ENCODE data around the gene IFI35. TPM values are rescaled to one million over a fixed set of nuclear protein-coding genes. Genes with fewer than 3 reads are reported as not detected.

The IFI35 gene
- total and polyA plus RNA-seq, 2 of the 8 experiments (the other 6 are each of a cell fraction or from before 2014, with no cell fraction given): 2.5 to 4.7 TPM

DNA sequence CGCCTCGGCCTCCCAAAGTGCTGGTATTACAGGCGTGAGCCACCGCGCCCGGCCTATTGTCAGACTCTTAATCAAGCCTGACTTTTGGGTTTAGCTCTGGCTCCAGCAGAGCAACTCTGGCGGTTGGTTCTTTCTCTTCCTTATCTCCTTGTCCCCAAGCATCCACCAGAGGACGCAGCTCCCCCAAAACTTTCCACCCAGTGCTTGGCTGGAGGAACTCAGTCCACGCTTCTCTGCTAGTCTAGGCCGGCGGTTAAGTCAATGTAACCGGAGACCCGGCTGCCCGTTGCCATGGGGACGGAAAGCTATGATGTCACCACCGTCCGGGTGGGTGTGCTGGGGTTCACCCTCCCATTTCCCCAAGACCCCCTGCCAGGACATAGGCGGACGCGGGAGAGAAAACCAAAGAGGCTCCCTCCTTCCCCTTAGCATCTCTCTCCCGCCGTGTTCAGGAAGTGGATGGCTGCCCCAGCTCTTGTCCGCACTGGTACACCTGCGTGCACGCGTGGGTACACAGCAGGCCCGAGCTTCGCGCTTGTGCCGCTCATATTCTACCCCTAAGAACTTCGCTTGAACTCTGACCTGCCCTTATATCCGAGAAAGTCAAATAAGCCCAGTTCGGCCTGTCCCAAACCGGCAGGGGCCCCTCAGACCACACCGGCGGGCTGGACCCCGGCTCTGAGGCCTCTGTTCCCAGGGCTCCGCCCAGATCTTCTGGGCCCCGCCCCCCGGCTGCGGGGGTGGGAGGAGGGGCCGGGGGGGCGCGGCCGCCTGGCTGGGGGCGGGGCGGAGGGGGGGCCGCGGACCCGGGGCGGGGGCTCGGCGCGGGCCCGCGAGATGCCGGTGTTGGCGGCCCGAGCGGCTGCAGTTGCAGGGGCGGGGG is 18.1 kb downstream of the IFI35 start, which contains the start of gene RND2:
Gene RND2 (plus strand): TSS at position 825 of the 883 bp plus-strand sequence. CDS start 117 bp downstream, outside the sequence.
- Histone ChIP-seq H3K36me3 (ENCODE audit: control insufficient read depth in 2 of 4, insufficient read depth in 4 of 4, low read length in 3 of 4) (peaks cover 0 to 20% (median 4%) of the 10 kb centered on the region in 4 experiments; a peak in 2 of 8 replicates), H3K79me2 (ENCODE audit: control insufficient read depth in 1 of 2, insufficient read depth in 2 of 2, low read length in 2 of 2) (peaks cover 0 to 21% of the 10 kb centered on the region in 2 experiments; a peak in 3 of 4 replicates), H3K14ac (ENCODE audit: insufficient read length) (peak within 1 kb of the TSS; percentile 33), H3K4me2 (ENCODE audit: insufficient read depth in 1 of 2, low read depth in 2 of 2, low read length in 2 of 2) (peak within 1 kb of the TSS; percentile 64 to 99), H3K4me3 (ENCODE audit: extremely low read depth in 1 of 4, insufficient read depth in 2 of 4, low read depth in 3 of 4, low read length in 4 of 4) (peak within 1 kb of the TSS; percentile 58 to 93 (median 84)), H3K27ac (ENCODE audit: low read depth, low read length) (peak within 1 kb of the TSS; percentile 91), H3K9ac (replicated peaks in 1 of 4; ENCODE audit: extremely low read depth in 1 of 4, low read depth in 3 of 4, low read length in 3 of 4) (peak within 1 kb of the TSS in 3 of 4 experiments; percentile 47 to 82 (median 81); a peak in 6 of 7 replicates), H3K27me3 (replicated peaks in 1 of 4; ENCODE audit: control insufficient read depth in 3 of 4, extremely low read depth in 1 of 4, insufficient read depth in 3 of 4, low read length in 3 of 4) (no peaks in the 10 kb centered on the region), H3K18ac (ENCODE audit: extremely low read depth, low read length) (peak within 1 kb of the TSS; percentile 90), H3K56ac (replicated peaks; ENCODE audit: insufficient read length, low read depth, low read length) (peak within 1 kb of the TSS; percentile 84), H2BK15ac (ENCODE audit: low read length) (0 out of 2 replicates have a peak within 1 kb of the TSS, but pooled peaks have one; percentile 92), H4K20me1 (replicated peaks in 1 of 2; ENCODE audit: control insufficient read depth in 1 of 2, insufficient read depth in 2 of 2, low read length in 2 of 2) (no peaks in the 10 kb centered on the region), H3K4ac (replicated peaks; ENCODE audit: insufficient read length, low read depth, low read length) (no peak within 1 kb of the TSS), H2BK120ac (replicated peaks; ENCODE audit: low read depth, low read length) (no peak within 1 kb of the TSS), H2BK12ac (ENCODE audit: low read depth, low read length) (peak within 1 kb of the TSS; percentile 97; the same call in 1 of the 2 replicates), H3K9me3 (ENCODE audit: insufficient read depth in 2 of 2, low read depth in 1 of 2, low read length in 1 of 2) (no peaks in the 10 kb centered on the region), H4K5ac (ENCODE audit: insufficient read length, low read depth, low read length) (peak within 1 kb of the TSS; percentile 87), H3K4me1 (replicated peaks in 1 of 4; ENCODE audit: control insufficient read depth in 3 of 4, insufficient read depth in 4 of 4, low read length in 3 of 4) (peaks cover 19 to 28% (median 21%) of the 10 kb centered on the region in 4 experiments), H2BK20ac (ENCODE audit: low read length) (no peak within 1 kb of the TSS), H2AK5ac (ENCODE audit: low read depth, low read length) (no peak within 1 kb of the TSS), H3K79me1 (ENCODE audit: low read depth, low read length) (peaks cover 7% of the 10 kb centered on the region), H3K23ac (ENCODE audit: insufficient read length) (no peak within 1 kb of the TSS), H2AFZ (ENCODE audit: low read length) (no peak within 1 kb of the TSS), H4K91ac (replicated peaks; ENCODE audit: insufficient read length, low read length) (peak within 1 kb of the TSS; percentile 89), H3K23me2 (ENCODE audit: low read depth, low read length) (peaks cover 11% of the 10 kb centered on the region; the same call in 1 of the 2 replicates), H2BK5ac (ENCODE audit: low read depth, low read length) (peak within 1 kb of the TSS; percentile 79), H4K8ac (ENCODE audit: extremely low read depth, insufficient read depth, low read length) (peak within 1 kb of the TSS; percentile 87; the same call in 1 of the 2 replicates)
- DNase-seq (ENCODE audit: low read depth in 1 of 2, low spot score in 2 of 2) (peak; percentile 93 to 95), FAIRE-seq (peak; percentile 24)
- 1% methylated on average over 34 of the region's 61 CpGs; no CpG with 5 or more reads in 1 of the 2 experiments for WGBS, 2 experiments (ENCODE audit: extremely low coverage in 1 of 2, insufficient coverage in 1 of 2, insufficient read length in 1 of 2, insufficient replicate concordance in 2 of 2, low coverage in 1 of 2, low lambda C conversion rate in 2 of 2, missing lambda C conversion rate in 1 of 2)
- ChIA-PET POLR2A (ENCODE audit: partially characterized antibody) (interaction anchor here (0.8 to 10.8 kb wide), 14 partner anchors 10 to 336 kb away, joined by 3 to 123 read pairs (median 6); partner anchors contain the start of genes BECN1, BRCA1, RPL27 and TMEM106A), CTCF (ENCODE audit: partially characterized antibody) (interaction anchor here (0.7 to 2.3 kb wide), 28 partner anchors 10 to 660 kb away, joined by 3 to 26 read pairs (median 4); partner anchors contain the start of genes BRCA1 and RPL27)
- peak; percentile 70; the same call in 1 of the 2 replicates for TF ChIP-seq EGR1 (IDR thresholded peaks at IDR 0.05; ENCODE audit: borderline replicate concordance, low read depth, low read length)
- peak; percentile 70 for TF ChIP-seq ASH2L (IDR thresholded peaks at IDR 0.05; ENCODE audit: low read length)
- TF ChIP-seq POLR2A (IDR thresholded peaks at IDR 0.05; ENCODE audit: control extremely low read depth in 1 of 2, low read depth in 2 of 2, low read length in 2 of 2): peak in 1 of 2 experiments; percentile 40; a peak in 1 of 3 replicates
- no peak for TF ChIP-seq HDAC6 (IDR thresholded peaks at IDR 0.05; ENCODE audit: low read depth, low read length)
- TF ChIP-seq SAP30 (IDR thresholded peaks at IDR 0.05; ENCODE audit: insufficient read depth, insufficient replicate concordance, low read length): peak; percentile 98
- no peak for TF ChIP-seq BCL11A (IDR thresholded peaks at IDR 0.05; ENCODE audit: low read depth in 2 of 2, low read length in 2 of 2)
- TF ChIP-seq FOSL1 (IDR thresholded peaks at IDR 0.05; ENCODE audit: insufficient read depth, low read depth, low read length): no peak
- TF ChIP-seq TBP (IDR thresholded peaks at IDR 0.05; ENCODE audit: low read depth, low read length): peak; percentile 80
- 0 out of 2 replicates have a peak, but pooled peaks have one; percentile 17 for TF ChIP-seq SIX5 (IDR thresholded peaks at IDR 0.05; ENCODE audit: low read depth, low read length)
- no peak for TF ChIP-seq RFX5 (IDR thresholded peaks at IDR 0.05; ENCODE audit: borderline replicate concordance, low read depth, low read length)
- peak; percentile 43; the same call in 1 of the 2 replicates for TF ChIP-seq PHF8 (conservative IDR thresholded peaks at IDR 0.05; ENCODE audit: low read depth, low read length)

Data from H1 (cell line).